ENCODE measurements around the gene VPS35L. TPM values are rescaled to one million over a fixed set of nuclear protein-coding genes. Genes with fewer than 3 reads are reported as not detected.
A peak's percentile ranks its signal among the peaks of the same experiment; 100 is the strongest.

The VPS35L gene
- total and polyA plus RNA-seq, 2 of the 13 experiments (the other 11 are each of a cell fraction or from before 2014, with no cell fraction given): 1.4 to 1.6 TPM

DNA sequence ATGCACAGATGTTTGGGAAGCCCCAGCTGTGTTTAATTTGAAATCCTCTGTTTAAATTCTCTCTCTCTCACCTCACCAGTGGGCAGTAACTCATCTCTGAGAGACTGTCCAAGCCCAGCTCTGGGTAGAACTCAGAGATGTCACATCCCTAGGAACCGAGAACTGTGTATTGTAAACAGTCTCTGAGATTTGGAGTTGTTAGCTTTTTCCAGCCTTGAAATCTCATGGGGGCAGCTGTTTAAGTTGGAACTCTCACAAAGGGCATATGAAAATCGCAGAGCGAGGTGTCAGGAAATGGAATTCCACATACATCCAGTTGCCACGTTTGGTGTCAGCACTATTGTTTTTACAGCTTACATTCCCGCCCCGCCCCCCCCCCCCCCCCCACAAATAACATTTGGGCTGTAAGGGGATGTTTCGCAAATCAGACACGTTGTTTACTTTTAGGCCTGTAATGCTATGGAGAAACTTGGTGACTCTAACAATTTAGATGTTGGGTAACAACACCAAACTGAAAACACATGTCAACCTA lies 34.3 kb downstream of the VPS35L start:
- peak; percentile 21 for DNase-seq (ENCODE audit: low spot score)
- Histone ChIP-seq H3K9ac (ENCODE audit: insufficient read depth, low read depth, low read length) (no peak overlapping the region), H3K4me3 (replicated peaks in 1 of 3; ENCODE audit: insufficient read depth in 1 of 3, low read depth in 2 of 3, low read length in 3 of 3) (no peak overlapping the region), H3K27ac (ENCODE audit: extremely low read length, insufficient read depth, low read length) (no peak overlapping the region), H3K27me3 (ENCODE audit: control insufficient read depth in 1 of 2, insufficient read depth in 2 of 2, low read length in 2 of 2) (no peaks in the 10 kb centered on the region), H3K9me3 (ENCODE audit: low read length) (no peaks in the 10 kb centered on the region), H4K20me1 (ENCODE audit: insufficient read depth, low read length) (no peaks in the 10 kb centered on the region), H3K79me2 (ENCODE audit: insufficient read depth, low read length) (no peaks in the 10 kb centered on the region), H2AFZ (ENCODE audit: low read length) (no peak overlapping the region), H3K36me3 (replicated peaks in 1 of 2; ENCODE audit: control insufficient read depth in 1 of 2, insufficient read depth in 2 of 2, low read length in 2 of 2) (no peaks in the 10 kb centered on the region), H3K4me2 (ENCODE audit: low read depth, low read length) (no peak overlapping the region), H3K4me1 (ENCODE audit: insufficient read depth, low read length) (no peaks in the 10 kb centered on the region)
- peak; percentile 58 for ATAC-seq
- in situ Hi-C loops (cut with HindIII; ENCODE audit: extremely low pct_ligation_motif_present, low pct_unique_long_range_greater_than_20kb) (loop anchor here (25.0 kb wide), 2 partner anchors 722 to 797 kb away; no protein-coding TSS in a partner anchor), intact Hi-C loops (cut with micrococcal nuclease; ENCODE audit: unreplicated experiment) (no loop called here)
- no peak for FAIRE-seq
- CTCF ChIA-PET (ENCODE audit: low intra/inter-chr PET ratio, low total read pairs): no interaction called here
- BruUV-seq (replicated peaks): no TSS peak
- POLR2A ChIA-PET: interaction anchor here (2.1 kb wide), 1 partner anchor 34 kb away, joined by 4 read pairs; the partner anchor contains the start of gene VPS35L
- WGBS (ENCODE audit: low lambda C conversion rate): 0% methylated on average over 6 of the region's 8 CpGs
- TF ChIP-seq HES4 (CRISPR knock-in tag; IDR thresholded peaks at IDR 0.05; ENCODE audit: borderline replicate concordance) (no peak), SOX6 (IDR thresholded peaks at IDR 0.05) (no peak), SOX6 (CRISPR knock-in tag; IDR thresholded peaks at IDR 0.05) (peak; percentile 32; the same call in 1 of the 2 replicates), ZNF432 (CRISPR knock-in tag; IDR thresholded peaks at IDR 0.05; ENCODE audit: borderline replicate concordance) (no peak), FOXA3 (CRISPR knock-in tag; IDR thresholded peaks at IDR 0.05) (peak; percentile 53; the same call in 1 of the 2 replicates), ISL2 (CRISPR knock-in tag; IDR thresholded peaks at IDR 0.05) (no peak), HNRNPK (IDR thresholded peaks at IDR 0.05; ENCODE audit: low read depth, low read length, poor library complexity, severe bottlenecking) (peak; percentile 20), ZNF777 (CRISPR knock-in tag; IDR thresholded peaks at IDR 0.05) (no peak), ZNF615 (CRISPR knock-in tag; IDR thresholded peaks at IDR 0.05; ENCODE audit: borderline replicate concordance) (no peak), CEBPB (IDR thresholded peaks at IDR 0.05; ENCODE audit: borderline replicate concordance, low read depth, low read length) (peak; percentile 67; the same call in 1 of the 2 replicates)

All from HepG2 (cell line).